Measurements from ENCODE around the gene KRTAP10-11.

- no peak for TF ChIP-seq GATA2 (IDR thresholded peaks at IDR 0.05; ENCODE audit: low read depth, low read length)
- TF ChIP-seq GATA3 (IDR thresholded peaks at IDR 0.05; ENCODE audit: low read depth, low read length), result no peak
Observed at GRCh38 chr21:44618909-44619308, 27.3 kb upstream of the KRTAP10-11 start.

All from SH-SY5Y (cell line).